Natural killer cell (primary cell): Measurements from ENCODE around the gene PDCD4. TPM values are rescaled to one million over a fixed set of nuclear protein-coding genes. Genes with fewer than 3 reads are reported as not detected.

Source experiments
- ATAC-seq, 3 donors: fragments of 150-1000 bp in 2 of 3; fragments of 200-7000 bp in 1 of 3; cut with Tn5 transposase; 1 replicate in 1 of 3; 2 replicates in 2 of 3; pipeline ENCODE4 v1.10.0; 2021; ENCODE audit warnings: mild to moderate bottlenecking in 2 of 3, moderate library complexity in 2 of 3
- DNase-seq, 2 donors: peaks; one replicate each; pipeline versions ENCODE4 v3.0.0 to v3.0.0-alpha.2; 2013 to 2021; ENCODE audit warnings: mixed read lengths in 1 of 2
- H3K27ac ChIP-seq: one replicate; pipeline ENCODE4 v1.5.1; 2013; ENCODE audit warnings: mild to moderate bottlenecking, low read length
- H3K27me3 ChIP-seq: one replicate; pipeline ENCODE4 v1.6.1; 2013; ENCODE audit warnings: low read length; ENCODE audit not compliant: control insufficient read depth, insufficient read depth
- H3K36me3 ChIP-seq: one replicate; pipeline ENCODE4 v1.6.1; 2013; ENCODE audit warnings: low read length; ENCODE audit not compliant: control insufficient read depth, insufficient read depth
- H3K4me1 ChIP-seq: one replicate; pipeline ENCODE4 v1.6.1; 2013; ENCODE audit warnings: low read length; ENCODE audit not compliant: control insufficient read depth, insufficient read depth
- H3K4me3 ChIP-seq: one replicate; pipeline ENCODE4 v1.5.1; 2013; ENCODE audit warnings: low read length
- H3K9me3 ChIP-seq: one replicate; pipeline ENCODE4 v1.6.1; 2013; ENCODE audit warnings: low read length; ENCODE audit not compliant: control insufficient read depth, insufficient read depth
- H3K27ac Mint-ChIP-seq, 2 donors: one replicate each; pipeline ENCODE4 v1.8.0; 2022; ENCODE audit warnings: mild to moderate bottlenecking in 2 of 2, mixed read lengths in 2 of 2, moderate library complexity in 1 of 2
- H3K27me3 Mint-ChIP-seq, 2 donors: one replicate each; pipeline ENCODE4 v1.8.0; 2022; ENCODE audit warnings: low read depth in 2 of 2, mixed read lengths in 2 of 2
- H3K36me3 Mint-ChIP-seq: one replicate; pipeline ENCODE4 v1.8.0; 2022; ENCODE audit warnings: mixed read lengths
- H3K4me1 Mint-ChIP-seq, 2 donors: one replicate each; pipeline ENCODE4 v1.8.0; 2022; ENCODE audit warnings: mixed read lengths in 2 of 2
- H3K4me3 Mint-ChIP-seq: one replicate; pipeline ENCODE4 v1.8.0; 2022; ENCODE audit warnings: mild to moderate bottlenecking, moderate library complexity, mixed read lengths
- H3K9me3 Mint-ChIP-seq, 2 donors: one replicate each; pipeline ENCODE4 v1.8.0; 2022; ENCODE audit warnings: mixed read lengths in 2 of 2
- CTCF ChIP-seq: fragments of 200-600 bp; IDR thresholded peaks from one replicate; pipeline ENCODE4 v1.8.0; 2022; ENCODE audit warnings: antibody characterized with exemption
- WGBS: methylation state at CpG from one replicate; pipeline ENCODE4 v1.1.7; 2013; ENCODE audit warnings: missing lambda C conversion rate; ENCODE audit not compliant: insufficient coverage; 5-methylcytosine and 5-hydroxymethylcytosine counted together
- intact Hi-C: fragments of 100-400 bp; cut with micrococcal nuclease; formaldehyde crosslinking; loops from one replicate; pipeline ENCODE4 v1.14.2; 2022
- total RNA-seq, 4 donors: library from RNA; stranded (reverse); fragments of 120-200 nt in 1 of 4; gene quantifications; one replicate each; pipeline versions ENCODE4 v1.2.3 to v1.2.4, GENCODE V29; 2013 to 2022

Gene PDCD4
- total RNA-seq, 3 donors from 2014 or later (not counting 1 experiment from before 2014, with no cell fraction given) = 199 to 241 (median 222) TPM

- Mint-ChIP-seq H3K27ac (no peak overlapping the region), H3K4me1 (peaks cover 34 to 47% of the 10 kb centered on the region in 2 donors), H3K36me3 (no peaks in the 10 kb centered on the region), H3K9me3 (no peaks in the 10 kb centered on the region), H3K27me3 (peaks cover 20 to 23% of the 10 kb centered on the region in 2 donors), H3K4me3 (no peak overlapping the region)
- Histone ChIP-seq H3K27ac (no peak overlapping the region), H3K4me1 (peaks cover 70% of the 10 kb centered on the region), H3K27me3 (no peaks in the 10 kb centered on the region), H3K9me3 (no peaks in the 10 kb centered on the region), H3K36me3 (no peaks in the 10 kb centered on the region), H3K4me3 (no peak overlapping the region)
- 86% methylated on average over 4 of the region's 4 CpGs for WGBS
- intact Hi-C loops = no loop called here
- DNase-seq (no peak), ATAC-seq (no peak)
- TF ChIP-seq CTCF = no peak
These were observed 27.2 kb upstream of the PDCD4 start for GRCh38 chr10:110844617-110844881.

- peaks cover 0 to 3% of the 10 kb centered on the region in 2 donors for H3K9me3 Mint-ChIP-seq
- Histone ChIP-seq H3K27ac (no peak overlapping the region), H3K4me3 (no peak overlapping the region), H3K27me3 (no peaks in the 10 kb centered on the region), H3K4me1 (peaks cover 77% of the 10 kb centered on the region), H3K36me3 (no peaks in the 10 kb centered on the region), H3K9me3 (no peaks in the 10 kb centered on the region)
- peaks cover 41 to 54% of the 10 kb centered on the region in 2 donors for H3K4me1 Mint-ChIP-seq
- 91% methylated on average over 2 of the region's 2 CpGs for WGBS
- intact Hi-C loops = no loop called here
- peaks cover 20 to 23% of the 10 kb centered on the region in 2 donors for H3K27me3 Mint-ChIP-seq
- TF ChIP-seq CTCF = no peak
- ATAC-seq = no peak
- no peak overlapping the region for H3K27ac Mint-ChIP-seq
- no peaks in the 10 kb centered on the region for H3K36me3 Mint-ChIP-seq
- no peak overlapping the region for H3K4me3 Mint-ChIP-seq
- DNase-seq = no peak
These were observed 26.5 kb upstream of the PDCD4 start for GRCh38 chr10:110845192-110845755.

GRCh38 chr10:110845756-110846620 lies 25.7 kb upstream of the PDCD4 start:
- no peak for ATAC-seq

More at GRCh38 chr10:110845756-110846620, 25.7 kb upstream of the PDCD4 start:
- Histone ChIP-seq H3K27me3 (no peaks in the 10 kb centered on the region), H3K27ac (no peak overlapping the region), H3K4me3 (no peak overlapping the region), H3K36me3 (no peaks in the 10 kb centered on the region), H3K4me1 (peaks cover 84% of the 10 kb centered on the region), H3K9me3 (no peaks in the 10 kb centered on the region)
- TF ChIP-seq CTCF = no peak
- Mint-ChIP-seq H3K4me1 (peaks cover 48 to 61% of the 10 kb centered on the region in 2 donors), H3K9me3 (peaks cover 0 to 3% of the 10 kb centered on the region in 2 donors), H3K27me3 (peaks cover 20 to 23% of the 10 kb centered on the region in 2 donors), H3K27ac (peak overlapping the region in 1 of 2 donors; percentile 48), H3K4me3 (no peak overlapping the region), H3K36me3 (no peaks in the 10 kb centered on the region)
- WGBS = 86% methylated on average over 3 of the region's 3 CpGs
- peak in 1 of 2 donors; percentile 11 for DNase-seq
- intact Hi-C loops = no loop called here
